ENCODE measurements around the gene C1orf50. TPM values are rescaled to one million over a fixed set of nuclear protein-coding genes. Genes with fewer than 3 reads are reported as not detected.

The C1orf50 gene
- total RNA-seq, 8 experiments from 2014 or later, result 4.8 to 14.4 (median 10.5) TPM

- H3K4me3 ChIP-seq, result no peak overlapping the region
- ATAC-seq (replicated peaks in 6 of 8), result no peak
- H3K27ac ChIP-seq, result no peak overlapping the region
- in situ Hi-C loops (cut with MboI; ENCODE audit: low pct_unique_long_range_greater_than_20kb in 2 of 9, low sequenced_read_pairs in 9 of 9, unreplicated experiment in 9 of 9), result loop anchor here in 2 of 9 experiments (25.0 kb wide), 2 partner anchors 154 to 404 kb away; partner anchors contain the start of gene FOXJ3 (in 1 of the 2)
- H3K4me1 ChIP-seq (replicated peaks in 1 of 2), result peaks cover 15 to 16% of the 10 kb centered on the region in 2 donors
- WGBS, 10 experiments, result 92 to 100% (median 96%) methylated on average over 1 to 4 of the region's 4 CpGs; no CpG with 5 or more reads in 4 of the 10 experiments
These were observed 25.3 kb upstream of the C1orf50 start for GRCh38 chr1:42741706-42742105.

- no peak overlapping the region for H3K27ac ChIP-seq
- no peak for ATAC-seq (replicated peaks in 6 of 8)
- H3K4me3 ChIP-seq, result no peak overlapping the region
- H3K4me1 ChIP-seq (replicated peaks in 1 of 2), result peaks cover 16 to 17% of the 10 kb centered on the region in 2 donors
- in situ Hi-C loops (cut with MboI; ENCODE audit: low pct_unique_long_range_greater_than_20kb in 2 of 9, low sequenced_read_pairs in 9 of 9, unreplicated experiment in 9 of 9), result loop anchor here in 2 of 9 experiments (25.0 kb wide), 2 partner anchors 155 to 405 kb away; partner anchors contain the start of gene FOXJ3 (in 1 of the 2)
- WGBS, 10 experiments, result 65 to 100% (median 88%) methylated on average over 1 to 7 of the region's 8 CpGs; no CpG with 5 or more reads in 3 of the 10 experiments
These were observed 24.9 kb upstream of the C1orf50 start for GRCh38 chr1:42742141-42742540.

- 60 to 100% (median 93%) methylated on average over 1 to 9 of the region's 9 CpGs; no CpG with 5 or more reads in 2 of the 10 experiments for WGBS, 10 experiments
- H3K4me3 ChIP-seq, result no peak overlapping the region
- ATAC-seq (replicated peaks in 6 of 8), result peak in 1 of 8 experiments; percentile 19
- peaks cover 16 to 17% of the 10 kb centered on the region in 2 donors for H3K4me1 ChIP-seq (replicated peaks in 1 of 2)
- in situ Hi-C loops (cut with MboI; ENCODE audit: low pct_unique_long_range_greater_than_20kb in 2 of 9, low sequenced_read_pairs in 9 of 9, unreplicated experiment in 9 of 9), result loop anchor here in 2 of 9 experiments (25.0 kb wide), 2 partner anchors 155 to 405 kb away; partner anchors contain the start of gene FOXJ3 (in 1 of the 2)
- no peak overlapping the region for H3K27ac ChIP-seq
These were observed 24.3 kb upstream of the C1orf50 start for GRCh38 chr1:42742617-42743316.

- no peak overlapping the region for H3K4me3 ChIP-seq
- H3K27ac ChIP-seq, result no peak overlapping the region
- peaks cover 16 to 17% of the 10 kb centered on the region in 2 donors for H3K4me1 ChIP-seq (replicated peaks in 1 of 2)
- 57 to 100% (median 80%) methylated on average over 1 to 18 of the region's 21 CpGs; no CpG with 5 or more reads in 1 of the 10 experiments for WGBS, 10 experiments
- peak in 3 of 8 experiments; percentile 76 to 78 (median 77) for ATAC-seq (replicated peaks in 6 of 8)
- in situ Hi-C loops (cut with MboI; ENCODE audit: low pct_unique_long_range_greater_than_20kb in 2 of 9, low sequenced_read_pairs in 9 of 9, unreplicated experiment in 9 of 9), result loop anchor here in 2 of 9 experiments (25.0 kb wide), 2 partner anchors 156 to 406 kb away; partner anchors contain the start of gene FOXJ3 (in 1 of the 2)
These were observed 23.5 kb upstream of the C1orf50 start for GRCh38 chr1:42743317-42744147.

- WGBS, 10 experiments, result 59 to 98% (median 89%) methylated on average over 1 to 9 of the region's 9 CpGs; no CpG with 5 or more reads in 3 of the 10 experiments
- no peak for ATAC-seq (replicated peaks in 6 of 8)
- in situ Hi-C loops (cut with MboI; ENCODE audit: low pct_unique_long_range_greater_than_20kb in 2 of 9, low sequenced_read_pairs in 9 of 9, unreplicated experiment in 9 of 9), result loop anchor here in 2 of 9 experiments (25.0 kb wide), 2 partner anchors 157 to 407 kb away; partner anchors contain the start of gene FOXJ3 (in 1 of the 2)
- Histone ChIP-seq H3K4me3 (no peak overlapping the region), H3K4me1 (replicated peaks in 1 of 2) (peaks cover 16 to 17% of the 10 kb centered on the region in 2 donors), H3K27ac (no peak overlapping the region)
These were observed 23.0 kb upstream of the C1orf50 start for GRCh38 chr1:42744148-42744413.

GRCh38 chr1:42745851-42746250 lies 21.2 kb upstream of the C1orf50 start:
- in situ Hi-C loops (cut with MboI; ENCODE audit: low pct_unique_long_range_greater_than_20kb in 2 of 9, low sequenced_read_pairs in 9 of 9, unreplicated experiment in 9 of 9), result loop anchor here in 3 of 9 experiments (5.0 to 25.0 kb wide), 3 partner anchors 159 to 409 kb away; partner anchors contain the start of gene FOXJ3 (in 1 of the 3)

GRCh38 chr1:42746436-42747105 lies 20.5 kb upstream of the C1orf50 start:
- Histone ChIP-seq H3K4me3 (no peak overlapping the region), H3K27ac (no peak overlapping the region), H3K4me1 (replicated peaks in 1 of 2) (peaks cover 0 to 2% of the 10 kb centered on the region in 2 donors)
- in situ Hi-C loops (cut with MboI; ENCODE audit: low pct_unique_long_range_greater_than_20kb in 2 of 9, low sequenced_read_pairs in 9 of 9, unreplicated experiment in 9 of 9), result loop anchor here in 3 of 9 experiments (5.0 to 25.0 kb wide), 3 partner anchors 159 to 409 kb away; partner anchors contain the start of gene FOXJ3 (in 1 of the 3)
- peak in 5 of 8 experiments; percentile 6 to 24 (median 19) for ATAC-seq (replicated peaks in 6 of 8)
- WGBS, 10 experiments, result 90 to 100% (median 99%) methylated on average over 2 to 12 of the region's 12 CpGs; no CpG with 5 or more reads in 2 of the 10 experiments

More at GRCh38 chr1:42745851-42746250, 21.2 kb upstream of the C1orf50 start:
- H3K4me1 ChIP-seq (replicated peaks in 1 of 2), result peaks cover 4 to 5% of the 10 kb centered on the region in 2 donors
- H3K27ac ChIP-seq, result no peak overlapping the region
- ATAC-seq (replicated peaks in 6 of 8), result no peak
- 69 to 100% (median 93%) methylated on average over 1 to 8 of the region's 8 CpGs; no CpG with 5 or more reads in 4 of the 10 experiments for WGBS, 10 experiments
- no peak overlapping the region for H3K4me3 ChIP-seq

- H3K4me3 ChIP-seq, result no peak overlapping the region
- ATAC-seq (replicated peaks in 6 of 8), result peak in 7 of 8 experiments; percentile 22 to 87 (median 79)
- H3K27ac ChIP-seq, result no peak overlapping the region
- peaks cover 0 to 2% of the 10 kb centered on the region in 2 donors for H3K4me1 ChIP-seq (replicated peaks in 1 of 2)
- WGBS, 10 experiments, result 21 to 73% (median 56%) methylated on average over 2 to 9 of the region's 14 CpGs; no CpG with 5 or more reads in 6 of the 10 experiments
- in situ Hi-C loops (cut with MboI; ENCODE audit: low pct_unique_long_range_greater_than_20kb in 2 of 9, low sequenced_read_pairs in 9 of 9, unreplicated experiment in 9 of 9), result loop anchor here in 3 of 9 experiments (5.0 to 25.0 kb wide), 3 partner anchors 160 to 410 kb away; partner anchors contain the start of gene FOXJ3 (in 1 of the 3)
These were observed 19.9 kb upstream of the C1orf50 start for GRCh38 chr1:42747125-42747524.

- H3K4me3 ChIP-seq, result no peak overlapping the region
- peaks cover 0 to 2% of the 10 kb centered on the region in 2 donors for H3K4me1 ChIP-seq (replicated peaks in 1 of 2)
- H3K27ac ChIP-seq, result no peak overlapping the region
- 80 to 100% (median 100%) methylated on average over 1 to 4 of the region's 10 CpGs; no CpG with 5 or more reads in 7 of the 10 experiments for WGBS, 10 experiments
- ATAC-seq (replicated peaks in 6 of 8), result no peak
- in situ Hi-C loops (cut with MboI; ENCODE audit: low pct_unique_long_range_greater_than_20kb in 2 of 9, low sequenced_read_pairs in 9 of 9, unreplicated experiment in 9 of 9), result loop anchor here in 3 of 9 experiments (5.0 to 25.0 kb wide), 3 partner anchors 161 to 411 kb away; partner anchors contain the start of gene FOXJ3 (in 1 of the 3)
These were observed 19.0 kb upstream of the C1orf50 start for GRCh38 chr1:42748021-42748420.

- 70 to 100% (median 92%) methylated on average over 1 to 13 of the region's 14 CpGs; no CpG with 5 or more reads in 3 of the 10 experiments for WGBS, 10 experiments
- in situ Hi-C loops (cut with MboI; ENCODE audit: low pct_unique_long_range_greater_than_20kb in 2 of 9, low sequenced_read_pairs in 9 of 9, unreplicated experiment in 9 of 9), result loop anchor here in 3 of 9 experiments (5.0 to 25.0 kb wide), 3 partner anchors 161 to 411 kb away; partner anchors contain the start of gene FOXJ3 (in 1 of the 3)
- ATAC-seq (replicated peaks in 6 of 8), result no peak
- H3K4me1 ChIP-seq (replicated peaks in 1 of 2), result peaks cover 0 to 2% of the 10 kb centered on the region in 2 donors
- H3K4me3 ChIP-seq, result no peak overlapping the region
- no peak overlapping the region for H3K27ac ChIP-seq
These were observed 18.3 kb upstream of the C1orf50 start for GRCh38 chr1:42748461-42749410.

GRCh38 chr1:42750041-42750440 lies 17.0 kb upstream of the C1orf50 start:
- Histone ChIP-seq H3K4me3 (no peak overlapping the region), H3K4me1 (replicated peaks in 1 of 2) (peaks cover 0 to 2% of the 10 kb centered on the region in 2 donors), H3K27ac (no peak overlapping the region)
- 93 to 100% (median 98%) methylated on average over 2 to 9 of the region's 12 CpGs; no CpG with 5 or more reads in 4 of the 10 experiments for WGBS, 10 experiments
- ATAC-seq (replicated peaks in 6 of 8), result no peak
- in situ Hi-C loops (cut with MboI; ENCODE audit: low pct_unique_long_range_greater_than_20kb in 2 of 9, low sequenced_read_pairs in 9 of 9, unreplicated experiment in 9 of 9), result no loop called here

Measured in motor neuron (in vitro differentiated cells).